Panc1 (cell line): Measurements from ENCODE around the gene FGD4.

Experiments used
- CTCF ChIP-seq: fragments of 450-650 bp; IDR thresholded peaks from 2 replicates; pipeline ENCODE4 v1.5.1; 2017; ENCODE audit warnings: mild to moderate bottlenecking
- SIN3A ChIP-seq: IDR thresholded peaks from 2 replicates; pipeline ENCODE4 v1.6.1; 2012; ENCODE audit warnings: low read depth, mild to moderate bottlenecking, low read length, moderate library complexity, borderline replicate concordance; ENCODE audit not compliant: insufficient read depth
- TCF7L2 ChIP-seq: IDR thresholded peaks from 2 replicates; pipeline ENCODE4 v1.6.1; 2011; ENCODE audit warnings: mild to moderate bottlenecking, low read depth, low read length, inconsistent platforms
- TF ChIP-seq, protein P1 (sequence below), 2 experiments: IDR thresholded peaks; 2 replicates each; pipeline ENCODE4 v1.6.1; 2011 to 2012; ENCODE audit warnings: low read depth in 2 of 2, control low read depth in 1 of 2, low read length in 1 of 2, mild to moderate bottlenecking in 1 of 2, moderate library complexity in 1 of 2; ENCODE audit not compliant: insufficient read depth in 1 of 2

DNA sequence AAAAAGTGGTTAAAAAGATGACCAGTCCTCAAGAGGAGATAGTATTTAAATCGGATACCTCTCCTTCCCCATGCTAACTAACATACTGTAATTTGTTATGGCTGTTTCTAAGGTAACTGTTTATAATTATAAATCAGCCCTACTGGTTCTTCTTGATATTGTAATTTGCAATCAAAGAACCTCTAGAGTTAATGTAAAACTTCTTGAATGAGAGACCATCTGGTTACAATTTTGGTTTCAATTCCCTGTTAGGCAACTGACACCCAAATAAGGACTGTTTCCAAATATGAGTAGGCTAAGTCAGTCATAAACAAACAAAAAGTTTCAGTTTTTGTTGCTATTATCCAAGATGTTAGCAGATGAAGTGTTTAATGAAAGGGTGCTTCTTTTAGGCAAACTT lies 159.5 kb downstream of the FGD4 start:
- TF ChIP-seq CTCF (no peak), TCF7L2 (no peak), SIN3A (no peak)
- TF ChIP-seq, protein P1, sequence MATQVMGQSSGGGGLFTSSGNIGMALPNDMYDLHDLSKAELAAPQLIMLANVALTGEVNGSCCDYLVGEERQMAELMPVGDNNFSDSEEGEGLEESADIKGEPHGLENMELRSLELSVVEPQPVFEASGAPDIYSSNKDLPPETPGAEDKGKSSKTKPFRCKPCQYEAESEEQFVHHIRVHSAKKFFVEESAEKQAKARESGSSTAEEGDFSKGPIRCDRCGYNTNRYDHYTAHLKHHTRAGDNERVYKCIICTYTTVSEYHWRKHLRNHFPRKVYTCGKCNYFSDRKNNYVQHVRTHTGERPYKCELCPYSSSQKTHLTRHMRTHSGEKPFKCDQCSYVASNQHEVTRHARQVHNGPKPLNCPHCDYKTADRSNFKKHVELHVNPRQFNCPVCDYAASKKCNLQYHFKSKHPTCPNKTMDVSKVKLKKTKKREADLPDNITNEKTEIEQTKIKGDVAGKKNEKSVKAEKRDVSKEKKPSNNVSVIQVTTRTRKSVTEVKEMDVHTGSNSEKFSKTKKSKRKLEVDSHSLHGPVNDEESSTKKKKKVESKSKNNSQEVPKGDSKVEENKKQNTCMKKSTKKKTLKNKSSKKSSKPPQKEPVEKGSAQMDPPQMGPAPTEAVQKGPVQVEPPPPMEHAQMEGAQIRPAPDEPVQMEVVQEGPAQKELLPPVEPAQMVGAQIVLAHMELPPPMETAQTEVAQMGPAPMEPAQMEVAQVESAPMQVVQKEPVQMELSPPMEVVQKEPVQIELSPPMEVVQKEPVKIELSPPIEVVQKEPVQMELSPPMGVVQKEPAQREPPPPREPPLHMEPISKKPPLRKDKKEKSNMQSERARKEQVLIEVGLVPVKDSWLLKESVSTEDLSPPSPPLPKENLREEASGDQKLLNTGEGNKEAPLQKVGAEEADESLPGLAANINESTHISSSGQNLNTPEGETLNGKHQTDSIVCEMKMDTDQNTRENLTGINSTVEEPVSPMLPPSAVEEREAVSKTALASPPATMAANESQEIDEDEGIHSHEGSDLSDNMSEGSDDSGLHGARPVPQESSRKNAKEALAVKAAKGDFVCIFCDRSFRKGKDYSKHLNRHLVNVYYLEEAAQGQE (IDR thresholded peaks at IDR 0.05; ENCODE audit: insufficient read depth in 1 of 2, low read depth in 2 of 2, low read length in 1 of 2): no peak
